Kidney (tissue), 14 donors: ENCODE data around the gene ADAMTSL3. TPM values are rescaled to one million over a fixed set of nuclear protein-coding genes. Genes with fewer than 3 reads are reported as not detected.

ENCODE experiments used
- DNase-seq, 5 donors: peaks; one replicate each; pipeline ENCODE4 v3.0.0-alpha.2; 2013 to 2020
- FAIRE-seq: peaks from 2 replicates; lab custom pipeline; 2012; peaks lifted over from hg19 to GRCh38; lab: Jason Lieb, UNC
- H3K27ac ChIP-seq, 2 donors: one replicate each; pipeline ENCODE4 v1.7.0; 2013; ENCODE audit warnings: low read depth in 2 of 2, low read length in 2 of 2, inconsistent platforms in 1 of 2
- H3K27me3 ChIP-seq: one replicate; pipeline ENCODE4 v1.7.1; 2013; ENCODE audit warnings: low read length, inconsistent platforms; ENCODE audit not compliant: control insufficient read depth, insufficient read depth
- H3K36me3 ChIP-seq, 3 donors: one replicate each; pipeline versions ENCODE4 v1.7.0 to v1.7.1; 2013; ENCODE audit warnings: low read length in 3 of 3, control low read depth in 1 of 3, inconsistent platforms in 1 of 3; ENCODE audit not compliant: insufficient read depth in 3 of 3, control insufficient read depth in 2 of 3
- H3K4me1 ChIP-seq, 3 donors: one replicate each; pipeline versions ENCODE4 v1.7.0 to v1.7.1; 2013; ENCODE audit warnings: low read length in 3 of 3, inconsistent platforms in 1 of 3, low read depth in 1 of 3; ENCODE audit not compliant: control insufficient read depth in 2 of 3, insufficient read depth in 2 of 3
- H3K4me3 ChIP-seq, 3 donors: one replicate each; pipeline versions ENCODE4 v1.7.0 to v1.8.1; 2013; ENCODE audit warnings: low read length in 3 of 3, control low read depth in 1 of 3, inconsistent platforms in 1 of 3
- H3K9ac ChIP-seq, 3 donors: one replicate each; pipeline versions ENCODE4 v1.7.0 to v1.7.1; 2013; ENCODE audit warnings: low read length in 3 of 3, control low read depth in 1 of 3, inconsistent platforms in 1 of 3
- H3K9me3 ChIP-seq, 3 donors: one replicate each; pipeline versions ENCODE4 v1.7.0 to v1.7.1; 2013; ENCODE audit warnings: low read length in 3 of 3, control low read depth in 1 of 3, inconsistent platforms in 1 of 3; ENCODE audit not compliant: control insufficient read depth in 2 of 3, insufficient read depth in 1 of 3
- intact Hi-C: fragments of 100-400 bp; cut with DNase I; formaldehyde crosslinking; loops from one replicate; pipeline ENCODE4 v1.11.1; 2022
- polyA plus RNA-seq: library from polyadenylated mRNA; stranded (reverse); fragments of 350-450 nt; fragmentation: Illumina TruSeq; extraction: RNeasy Lipid Tissue Mini Kit (QIAGEN cat#74804); gene quantifications from one replicate; pipeline ENCODE4 v1.2.3, GENCODE V29; 2014; ENCODE audit warnings: low read depth, low replicate concordance; ENCODE audit not compliant: insufficient read depth
- total RNA-seq: library from RNA; stranded (reverse); fragmentation: NEBNext Ultra II Directional; extraction: Animal tissue kit (Norgen Biotek cat#: 25700); gene quantifications from one replicate; pipeline ENCODE4 v1.2.1, GENCODE V29; 2021
- TF ChIP-seq, protein P1 (sequence below): IDR thresholded peaks from 3 replicates; pipeline ENCODE4 v1.5.1; 2012; ENCODE audit warnings: mild to moderate bottlenecking, moderate library complexity, borderline replicate concordance; ENCODE audit not compliant: insufficient read depth; ENCODE audit errors: extremely low read depth
- donor health status: control.
- donor health status: control.
- donor health status: control.
- donor health status: control.
- donor health status: control.
- donor health status: DM: yes; HTN: yes; CAD: no.
- donor health status: Normal renal cell carcinoma (clear cell type).

The ADAMTSL3 gene
- total and polyA plus RNA-seq, 2 donors from 2014 or later = 1.6 to 23.4 TPM

- H3K36me3 ChIP-seq = no peaks in the 10 kb centered on the region
- DNase-seq = no peak
- H3K9ac ChIP-seq = no peak overlapping the region
- H3K4me1 ChIP-seq = peaks cover 0 to 2% (median 0%) of the 10 kb centered on the region in 3 donors
- intact Hi-C loops = no loop called here
- no peak for FAIRE-seq
- H3K27ac ChIP-seq = no peak overlapping the region
- H3K4me3 ChIP-seq = no peak overlapping the region
- H3K9me3 ChIP-seq = no peaks in the 10 kb centered on the region
- TF ChIP-seq, protein P1, sequence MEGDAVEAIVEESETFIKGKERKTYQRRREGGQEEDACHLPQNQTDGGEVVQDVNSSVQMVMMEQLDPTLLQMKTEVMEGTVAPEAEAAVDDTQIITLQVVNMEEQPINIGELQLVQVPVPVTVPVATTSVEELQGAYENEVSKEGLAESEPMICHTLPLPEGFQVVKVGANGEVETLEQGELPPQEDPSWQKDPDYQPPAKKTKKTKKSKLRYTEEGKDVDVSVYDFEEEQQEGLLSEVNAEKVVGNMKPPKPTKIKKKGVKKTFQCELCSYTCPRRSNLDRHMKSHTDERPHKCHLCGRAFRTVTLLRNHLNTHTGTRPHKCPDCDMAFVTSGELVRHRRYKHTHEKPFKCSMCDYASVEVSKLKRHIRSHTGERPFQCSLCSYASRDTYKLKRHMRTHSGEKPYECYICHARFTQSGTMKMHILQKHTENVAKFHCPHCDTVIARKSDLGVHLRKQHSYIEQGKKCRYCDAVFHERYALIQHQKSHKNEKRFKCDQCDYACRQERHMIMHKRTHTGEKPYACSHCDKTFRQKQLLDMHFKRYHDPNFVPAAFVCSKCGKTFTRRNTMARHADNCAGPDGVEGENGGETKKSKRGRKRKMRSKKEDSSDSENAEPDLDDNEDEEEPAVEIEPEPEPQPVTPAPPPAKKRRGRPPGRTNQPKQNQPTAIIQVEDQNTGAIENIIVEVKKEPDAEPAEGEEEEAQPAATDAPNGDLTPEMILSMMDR = no peak
- H3K27me3 ChIP-seq = no peaks in the 10 kb centered on the region
Observed at GRCh38 chr15:83844742-83845141, 190.8 kb downstream of the ADAMTSL3 start.

DNA sequence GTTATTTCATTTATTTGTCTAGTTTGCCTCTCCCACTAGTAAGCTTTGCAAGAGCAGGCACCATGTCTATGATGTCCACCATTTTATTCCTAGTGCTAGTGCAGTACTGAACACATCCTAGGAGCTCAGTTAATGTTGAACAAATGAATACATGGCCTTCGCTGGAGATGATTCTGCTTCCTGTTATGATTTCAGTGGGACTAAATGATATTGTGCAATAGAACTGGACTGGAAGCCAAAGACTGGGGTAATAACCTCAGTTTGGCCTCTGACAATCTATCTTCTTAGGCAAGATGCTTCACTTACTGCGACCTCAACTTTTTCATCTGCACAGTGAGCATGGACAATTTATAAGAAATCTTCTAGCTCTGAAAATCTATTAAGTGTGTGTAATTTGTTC, 191.3 kb downstream of the ADAMTSL3 start:
- no peaks in the 10 kb centered on the region for H3K9me3 ChIP-seq
- DNase-seq (no peak), FAIRE-seq (no peak)
- no peaks in the 10 kb centered on the region for H3K27me3 ChIP-seq
- H3K9ac ChIP-seq = no peak overlapping the region
- no peak overlapping the region for H3K4me3 ChIP-seq
- H3K36me3 ChIP-seq = no peaks in the 10 kb centered on the region
- no peak overlapping the region for H3K27ac ChIP-seq
- TF ChIP-seq, protein P1 = no peak
- intact Hi-C loops = no loop called here
- H3K4me1 ChIP-seq = peaks cover 0 to 2% (median 0%) of the 10 kb centered on the region in 3 donors

DNA sequence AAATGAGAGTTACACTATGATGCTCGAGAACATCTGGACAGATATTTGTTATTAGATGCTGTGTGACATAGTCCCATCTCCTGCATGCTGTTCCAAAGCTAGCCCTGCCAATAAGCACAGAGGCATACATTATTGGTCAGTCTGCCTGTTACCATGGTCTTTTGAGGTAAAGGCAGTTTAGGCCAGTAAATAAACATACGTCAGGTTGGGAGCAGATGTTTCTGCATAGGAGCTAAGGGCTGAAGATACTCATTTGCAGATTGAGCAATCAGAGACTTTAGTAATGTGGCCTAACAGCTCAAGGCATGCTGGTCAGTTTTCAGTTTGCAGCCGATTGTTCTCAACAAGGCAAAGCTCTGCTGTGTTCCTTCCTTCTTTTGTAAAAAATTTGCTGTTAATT, 192.9 kb downstream of the ADAMTSL3 start:
- no peak for FAIRE-seq
- intact Hi-C loops = no loop called here
- H3K27ac ChIP-seq = no peak overlapping the region

More for the DNA sequence above, 192.9 kb downstream of the ADAMTSL3 start:
- Histone ChIP-seq H3K9ac (no peak overlapping the region), H3K4me1 (peaks cover 0 to 2% (median 0%) of the 10 kb centered on the region in 3 donors), H3K9me3 (no peaks in the 10 kb centered on the region), H3K27me3 (no peaks in the 10 kb centered on the region), H3K4me3 (no peak overlapping the region), H3K36me3 (no peaks in the 10 kb centered on the region)
- DNase-seq = no peak
- TF ChIP-seq, protein P1 = no peak
